Right lobe of liver (tissue), 6 donors: ENCODE measurements around the gene MKI67. TPM values are rescaled to one million over a fixed set of nuclear protein-coding genes. Genes with fewer than 3 reads are reported as not detected.

ENCODE experiments used
- ATAC-seq, 4 donors: fragments of 200-7000 bp; cut with Tn5 transposase; one replicate each; pipeline ENCODE4 v1.9.1; 2020; ENCODE audit warnings: mild to moderate bottlenecking in 4 of 4, moderate library complexity in 4 of 4
- DNase-seq, 3 donors: peaks; one replicate each; pipeline ENCODE4 v3.0.0-alpha.2; 2020
- H3K27ac ChIP-seq, 3 donors: fragments of 200-600 bp; one replicate each; pipeline ENCODE4 v1.8.0; 2022
- H3K27me3 ChIP-seq, 2 donors: fragments of 200-600 bp; one replicate each; pipeline ENCODE4 v1.8.0; 2022
- H3K36me3 ChIP-seq, 4 donors: fragments of 200-600 bp; sonication (generic) in 1 of 4; one replicate each; pipeline versions ENCODE4 v1.5.1 to v1.8.0; 2017 to 2022; ENCODE audit warnings: control low read depth in 1 of 4
- H3K4me1 ChIP-seq, 4 donors: fragments of 200-600 bp; sonication (generic) in 1 of 4; one replicate each; pipeline versions ENCODE4 v1.5.1 to v1.8.0; 2017 to 2022; ENCODE audit warnings: control low read depth in 1 of 4
- H3K4me3 ChIP-seq, 3 donors: fragments of 200-600 bp; one replicate each; pipeline ENCODE4 v1.8.0; 2022
- H3K9me3 ChIP-seq, 4 donors: fragments of 200-600 bp; sonication (generic) in 1 of 4; one replicate each; pipeline versions ENCODE4 v1.5.1 to v1.8.0; 2017 to 2022; ENCODE audit warnings: control low read depth in 1 of 4
- POLR2A ChIP-seq: fragments of 450-650 bp; IDR thresholded peaks from one replicate; pipeline ENCODE4 v1.6.1; 2017; ENCODE audit warnings: antibody characterized with exemption, mild to moderate bottlenecking
- WGBS: methylation state at CpG from one replicate; pipeline ENCODE4 v1.1.6; 2018; ENCODE audit warnings: low coverage, low lambda C conversion rate; ENCODE audit not compliant: insufficient coverage; ENCODE audit errors: missing lambda C conversion rate; 5-methylcytosine and 5-hydroxymethylcytosine counted together
- intact Hi-C, 2 donors: fragments of 100-400 bp; cut with DNase I; formaldehyde crosslinking; loops; one replicate each; pipeline versions ENCODE4 v1.11.2 to v1.14.1; 2022
- total RNA-seq, 6 experiments: library from RNA; depleted of rRNA in 2 of 6; stranded (reverse); fragments of >200 nt in 2 of 6; fragmentation: NEBNext Ultra II Directional in 3 of 6; extraction: Animal tissue kit (Norgen Biotek cat#: 25700) in 3 of 6; gene quantifications; one replicate each; pipeline versions ENCODE4 v1.1.0 to v1.2.4, GENCODE V29; 2016 to 2023
- TF ChIP-seq, protein P1 (sequence below), 4 donors: fragments of 200-600 bp in 3 of 4; fragments of 450-650 bp in 1 of 4; IDR thresholded peaks; one replicate each; pipeline versions ENCODE4 v1.5.1 to v1.8.0; 2016 to 2022; ENCODE audit warnings: antibody characterized with exemption in 4 of 4, mild to moderate bottlenecking in 2 of 4
- donor health status: DM: no; HTN: yes; CAD: no.
- donor health status: DM: no; HTN: no; CAD: no.
- donor health status: DM: no; HTN: no; CAD: no.
- donor health status: DM: no; HTN: yes; CAD: no.
- donor health status: DM: no; HTN: yes; CAD: no.

MKI67 gene
- total RNA-seq, 6 experiments from 2014 or later: 0.42 to 4.6 (median 1.9) TPM

DNA sequence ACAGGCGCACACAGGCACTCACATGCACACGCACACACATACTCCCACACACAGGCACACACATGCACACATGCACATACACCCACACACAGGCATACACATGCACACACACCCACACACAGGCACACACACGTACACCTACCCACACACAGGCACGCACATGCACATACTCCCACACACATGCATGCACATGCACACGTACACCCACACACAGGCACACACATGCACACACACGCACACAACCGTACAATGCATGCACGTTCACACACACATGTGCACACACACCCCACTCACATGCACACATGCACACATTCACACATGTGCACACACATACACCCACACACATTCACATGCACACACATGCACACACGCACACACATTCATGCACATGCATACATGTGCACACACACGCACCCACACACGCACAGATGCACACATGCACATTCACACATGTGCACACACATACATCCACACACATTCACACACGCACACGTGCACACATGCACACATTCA, 59.3 kb downstream of the MKI67 start:
- ATAC-seq (no peak), DNase-seq (peak in 1 of 3 donors; percentile 31)
- no peak for TF ChIP-seq POLR2A
- TF ChIP-seq, protein P1, sequence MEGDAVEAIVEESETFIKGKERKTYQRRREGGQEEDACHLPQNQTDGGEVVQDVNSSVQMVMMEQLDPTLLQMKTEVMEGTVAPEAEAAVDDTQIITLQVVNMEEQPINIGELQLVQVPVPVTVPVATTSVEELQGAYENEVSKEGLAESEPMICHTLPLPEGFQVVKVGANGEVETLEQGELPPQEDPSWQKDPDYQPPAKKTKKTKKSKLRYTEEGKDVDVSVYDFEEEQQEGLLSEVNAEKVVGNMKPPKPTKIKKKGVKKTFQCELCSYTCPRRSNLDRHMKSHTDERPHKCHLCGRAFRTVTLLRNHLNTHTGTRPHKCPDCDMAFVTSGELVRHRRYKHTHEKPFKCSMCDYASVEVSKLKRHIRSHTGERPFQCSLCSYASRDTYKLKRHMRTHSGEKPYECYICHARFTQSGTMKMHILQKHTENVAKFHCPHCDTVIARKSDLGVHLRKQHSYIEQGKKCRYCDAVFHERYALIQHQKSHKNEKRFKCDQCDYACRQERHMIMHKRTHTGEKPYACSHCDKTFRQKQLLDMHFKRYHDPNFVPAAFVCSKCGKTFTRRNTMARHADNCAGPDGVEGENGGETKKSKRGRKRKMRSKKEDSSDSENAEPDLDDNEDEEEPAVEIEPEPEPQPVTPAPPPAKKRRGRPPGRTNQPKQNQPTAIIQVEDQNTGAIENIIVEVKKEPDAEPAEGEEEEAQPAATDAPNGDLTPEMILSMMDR (IDR thresholded peaks at IDR 0.05): no peak
- intact Hi-C loops: no loop called here
- Histone ChIP-seq H3K27ac (no peak overlapping the region), H3K4me1 (no peaks in the 10 kb centered on the region), H3K9me3 (no peaks in the 10 kb centered on the region), H3K4me3 (no peak overlapping the region), H3K27me3 (no peaks in the 10 kb centered on the region), H3K36me3 (peaks cover 0 to 2% (median 0%) of the 10 kb centered on the region in 4 donors)
- WGBS: 79% methylated on average over 11 of the region's 13 CpGs

DNA sequence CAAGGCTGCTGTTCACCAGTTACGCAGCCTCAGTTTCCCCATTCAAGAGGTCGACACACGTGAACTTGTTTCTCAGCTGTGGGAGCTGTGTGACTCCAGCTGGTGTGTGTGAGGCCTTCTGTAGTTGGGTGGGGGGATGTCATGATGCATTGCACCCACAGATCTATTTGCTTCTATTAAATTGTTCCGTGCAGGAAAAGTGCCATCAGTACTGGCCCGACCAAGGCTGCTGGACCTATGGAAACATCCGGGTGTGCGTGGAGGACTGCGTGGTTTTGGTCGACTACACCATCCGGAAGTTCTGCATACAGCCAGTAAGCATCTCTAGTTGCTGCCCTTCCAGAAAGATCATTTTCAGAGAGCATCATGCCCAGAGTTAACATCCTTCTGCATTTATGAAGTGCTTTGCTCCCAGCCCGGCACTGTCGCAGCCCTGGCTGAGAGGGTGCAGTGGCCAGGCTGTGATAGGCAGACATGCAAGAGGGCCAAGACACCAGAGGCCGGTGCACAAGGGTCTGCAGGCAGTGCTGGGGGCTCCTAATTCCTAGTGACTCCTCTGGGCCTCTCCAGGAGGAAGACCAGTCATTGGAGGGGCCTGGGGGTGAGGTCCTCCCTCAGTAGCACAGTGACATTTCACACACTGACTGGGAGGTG, 60.2 kb downstream of the MKI67 start:
- 59% methylated on average over 3 of the region's 13 CpGs for WGBS
- Histone ChIP-seq H3K4me1 (no peaks in the 10 kb centered on the region), H3K27me3 (no peaks in the 10 kb centered on the region), H3K27ac (no peak overlapping the region), H3K9me3 (no peaks in the 10 kb centered on the region), H3K4me3 (no peak overlapping the region), H3K36me3 (peaks cover 0 to 2% (median 0%) of the 10 kb centered on the region in 4 donors)
- TF ChIP-seq POLR2A: no peak
- TF ChIP-seq, protein P1 (IDR thresholded peaks at IDR 0.05): no peak
- DNase-seq: peak in 1 of 3 donors; percentile 31
- no peak for ATAC-seq
- intact Hi-C loops: no loop called here

DNA sequence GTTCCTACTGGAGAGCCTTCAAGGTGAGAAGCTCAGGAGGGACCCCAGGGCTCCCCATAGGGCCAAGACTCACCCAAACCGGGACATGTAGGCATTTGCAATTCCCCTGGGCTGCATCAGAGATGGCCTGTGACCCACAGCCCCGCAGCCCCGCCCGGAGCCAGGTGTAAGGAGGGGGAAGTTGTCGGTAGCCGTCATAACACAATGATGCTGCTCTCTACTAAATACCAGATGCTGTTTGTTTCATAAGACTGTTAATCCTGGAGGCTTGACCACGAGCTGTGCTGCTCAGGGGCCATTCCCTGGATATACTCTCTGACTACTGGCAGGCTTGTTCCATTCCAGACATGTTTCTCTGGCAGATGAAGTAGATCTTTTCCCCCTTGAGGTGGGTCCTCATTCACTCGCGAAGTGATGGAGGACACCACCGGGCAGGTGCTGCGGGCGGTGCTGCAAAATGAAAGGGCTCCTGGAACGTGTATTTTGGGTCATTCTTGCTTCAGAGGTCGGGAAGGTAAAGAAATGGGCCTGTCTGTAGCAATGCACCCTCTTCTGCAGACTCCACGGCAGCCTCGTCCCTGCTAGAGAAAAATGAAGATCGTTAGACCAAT, 61.1 kb downstream of the MKI67 start:
- ATAC-seq: peak in 1 of 4 donors; percentile 17

DNA sequence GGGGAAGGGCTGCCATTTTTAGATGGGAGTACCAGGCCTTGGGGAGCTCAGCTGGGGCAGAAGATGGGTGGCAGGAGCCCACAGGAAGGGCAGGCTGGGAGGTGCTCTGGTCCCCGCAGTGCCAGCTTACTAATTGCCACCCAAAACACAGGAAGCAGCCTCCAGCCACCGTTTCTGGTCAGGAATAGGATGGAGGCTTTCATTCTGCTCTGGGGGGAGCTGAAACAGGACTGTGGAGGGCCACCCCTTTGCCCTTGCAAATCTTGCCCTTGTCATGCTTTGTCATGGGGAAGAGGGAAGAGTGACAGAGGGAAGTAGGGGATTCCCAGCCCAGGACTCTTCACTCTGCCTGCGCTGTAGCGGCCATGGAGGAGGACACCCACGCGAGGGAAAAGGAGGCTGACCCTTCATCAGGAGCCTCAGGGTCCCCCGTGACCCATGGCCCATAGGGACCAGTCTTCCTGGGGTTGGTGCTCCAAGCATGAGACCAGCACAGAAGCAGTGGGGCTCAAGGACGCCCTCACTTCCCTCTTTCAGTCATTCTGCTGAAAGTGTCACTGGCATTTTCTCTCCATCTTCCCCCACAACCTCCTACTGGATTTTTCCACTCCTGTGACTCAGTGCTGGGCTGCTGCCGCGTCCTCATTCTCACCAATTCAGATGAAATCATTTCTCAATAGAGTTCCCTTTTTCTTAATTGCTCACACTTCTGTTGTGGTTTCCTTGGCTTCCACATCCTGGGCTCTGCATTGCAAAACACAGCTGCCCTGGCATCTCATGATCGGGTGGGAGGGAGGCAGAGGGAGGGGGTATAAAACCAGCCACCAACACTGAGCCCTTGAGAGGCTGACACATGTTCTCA, 61.9 kb downstream of the MKI67 start:
- WGBS: 26% methylated on average over 5 of the region's 11 CpGs
- ATAC-seq (peak; percentile 23 to 47 (median 40)), DNase-seq (peak in 2 of 3 donors; percentile 42 to 60)
- Histone ChIP-seq H3K9me3 (no peaks in the 10 kb centered on the region), H3K27ac (peak overlapping the region; percentile 34 to 82 (median 62)), H3K4me3 (no peak overlapping the region), H3K36me3 (peaks cover 0 to 2% (median 0%) of the 10 kb centered on the region in 4 donors), H3K4me1 (no peaks in the 10 kb centered on the region), H3K27me3 (no peaks in the 10 kb centered on the region)
- intact Hi-C loops: no loop called here
- no peak for TF ChIP-seq POLR2A

More for the DNA sequence above, 61.1 kb downstream of the MKI67 start:
- Histone ChIP-seq H3K4me1 (no peaks in the 10 kb centered on the region), H3K27me3 (no peaks in the 10 kb centered on the region), H3K27ac (peak overlapping the region in 1 of 3 donors; percentile 62), H3K4me3 (no peak overlapping the region), H3K36me3 (peaks cover 0 to 2% (median 0%) of the 10 kb centered on the region in 4 donors), H3K9me3 (no peaks in the 10 kb centered on the region)
- peak; percentile 21 for TF ChIP-seq POLR2A
- TF ChIP-seq, protein P1 (IDR thresholded peaks at IDR 0.05): no peak
- intact Hi-C loops: no loop called here
- WGBS: 63% methylated on average over 6 of the region's 17 CpGs
- no peak for DNase-seq
